ENCODE results near the gene RAX. TPM values are rescaled to one million over a fixed set of nuclear protein-coding genes. Genes with fewer than 3 reads are reported as not detected.

RAX gene
- total and polyA plus RNA-seq, 2 of the 4 experiments (the other 2 are of a cell fraction), result not detected

GRCh38 chr18:59279193-59279592, 5.9 kb upstream of the RAX start:
- no peaks in the 10 kb centered on the region for H3K36me3 ChIP-seq (ENCODE audit: control insufficient read depth, insufficient read depth, low read length)
- no peak overlapping the region for H3K27ac ChIP-seq (ENCODE audit: insufficient read depth, low read length)
- H3K56ac ChIP-seq (ENCODE audit: extremely low read depth, insufficient read depth, low read length), result no peak overlapping the region
- POLR2A ChIA-PET (ENCODE audit: unreplicated experiment), result no interaction called here
- no peak overlapping the region for H3K4ac ChIP-seq (ENCODE audit: low read depth, low read length)
- no peak overlapping the region for H3K18ac ChIP-seq (ENCODE audit: low read depth, low read length)
- no peak overlapping the region for H4K5ac ChIP-seq (ENCODE audit: low read depth, low read length)
- intact Hi-C loops (cut with micrococcal nuclease), result no loop called here
- DNase-seq (no peak), ATAC-seq (ENCODE audit: low read depth) (no peak)
- no peaks in the 10 kb centered on the region for H3K9me1 ChIP-seq (ENCODE audit: insufficient read depth, low read length)
- no peak overlapping the region for H3K9ac ChIP-seq (ENCODE audit: low read depth, low read length)
- no peak overlapping the region for H2BK20ac ChIP-seq (ENCODE audit: low read depth, low read length)
- no peak overlapping the region for H2AK9ac ChIP-seq (replicated peaks; ENCODE audit: low read depth, low read length, poor library complexity)
- H3K27me3 ChIP-seq (ENCODE audit: control insufficient read depth, insufficient read depth, low read length), result peaks cover 76% of the 10 kb centered on the region
- H2AK5ac ChIP-seq (ENCODE audit: low read depth, low read length), result no peak overlapping the region
- no peak overlapping the region for H4K91ac ChIP-seq (ENCODE audit: insufficient read depth, low read depth, low read length)
- no TSS peak for BruUV-seq (replicated peaks)
- no peak overlapping the region for H2AFZ ChIP-seq (replicated peaks; ENCODE audit: low read length, poor library complexity)
- in situ Hi-C loops (cut with MboI; ENCODE audit: low sequenced_read_pairs), result no loop called here
- no peak overlapping the region for H3K23ac ChIP-seq (ENCODE audit: low read depth, low read length)
- WGBS, 2 experiments (ENCODE audit: extremely low coverage in 2 of 2, insufficient read length in 1 of 2), result 50% methylated on average over 2 of the region's 3 CpGs; no CpG with 5 or more reads in 1 of the 2 experiments
- peaks cover 8% of the 10 kb centered on the region for H3K9me3 ChIP-seq (ENCODE audit: control insufficient read depth, insufficient read depth, low read length)
- H3K14ac ChIP-seq (replicated peaks; ENCODE audit: low read depth, low read length), result no peak overlapping the region
- no peak overlapping the region for H2BK15ac ChIP-seq (ENCODE audit: low read depth, low read length)
- CTCF ChIA-PET, result interaction anchor here (0.6 kb wide), 1 partner anchor 123 kb away, joined by 3 read pairs; no protein-coding TSS in a partner anchor
- no peak overlapping the region for H2BK5ac ChIP-seq (ENCODE audit: low read depth, low read length, poor library complexity, severe bottlenecking)
- H2BK120ac ChIP-seq (ENCODE audit: low read depth, low read length), result no peak overlapping the region
- H3K4me2 ChIP-seq (ENCODE audit: low read depth, low read length), result no peak overlapping the region
- no peaks in the 10 kb centered on the region for H3K4me1 ChIP-seq (ENCODE audit: control insufficient read depth, insufficient read depth, low read length)
- H4K8ac ChIP-seq (ENCODE audit: low read depth in 2 of 2, low read length in 2 of 2), result no peak overlapping the region
- dilution Hi-C loops (cut with HindIII; ENCODE audit: low sequenced_read_pairs, unreplicated experiment), result no loop called here
- no peak overlapping the region for H3K4me3 ChIP-seq (ENCODE audit: insufficient read depth, low read depth, low read length)
- no peaks in the 10 kb centered on the region for H4K20me1 ChIP-seq (ENCODE audit: insufficient read depth, low read length)
- no peaks in the 10 kb centered on the region for H3K79me1 ChIP-seq (ENCODE audit: low read depth in 1 of 2, low read length in 2 of 2)
- TF ChIP-seq CEBPB (IDR thresholded peaks at IDR 0.05; ENCODE audit: low read depth, low read length) (no peak), RFX5 (IDR thresholded peaks at IDR 0.05; ENCODE audit: low read depth, low read length) (no peak), FOS (IDR thresholded peaks at IDR 0.05; ENCODE audit: low read depth, low read length) (no peak), ELK1 (IDR thresholded peaks at IDR 0.05; ENCODE audit: borderline replicate concordance, low read depth, low read length) (no peak), RCOR1 (IDR thresholded peaks at IDR 0.05; ENCODE audit: insufficient replicate concordance, low read length) (no peak), MAZ (IDR thresholded peaks at IDR 0.05; ENCODE audit: borderline replicate concordance, low read depth, low read length) (no peak), MAFK (IDR thresholded peaks at IDR 0.05; ENCODE audit: low read depth, low read length) (no peak), CTCF (conservative IDR thresholded peaks at IDR 0.05; ENCODE audit: low read depth, low read length) (no peak), NFE2L2 (IDR thresholded peaks at IDR 0.05; ENCODE audit: low read depth, low read length) (no peak), MXI1 (IDR thresholded peaks at IDR 0.05; ENCODE audit: borderline replicate concordance, low read depth, low read length) (no peak), USF2 (IDR thresholded peaks at IDR 0.05; ENCODE audit: low read depth, low read length) (no peak), RAD21 (IDR thresholded peaks at IDR 0.05; ENCODE audit: low read length) (no peak), POLR2A (IDR thresholded peaks at IDR 0.05; ENCODE audit: low read depth, low read length) (no peak), BHLHE40 (IDR thresholded peaks at IDR 0.05; ENCODE audit: low read depth, low read length) (no peak), CHD1 (IDR thresholded peaks at IDR 0.05; ENCODE audit: low read depth, low read length) (no peak), SMC3 (IDR thresholded peaks at IDR 0.05; ENCODE audit: low read depth, low read length) (no peak)

All from IMR-90 (cell line).